Measurements from ENCODE around the gene SLC25A24.
A peak's percentile ranks its signal among the peaks of the same experiment; 100 is the strongest.
"Not testable (repeated sequence)": the region's sequence is repeated elsewhere in the genome, so short reads cannot be mapped to it uniquely, and the experiment has no call there.

SLC25A24 gene

DNA sequence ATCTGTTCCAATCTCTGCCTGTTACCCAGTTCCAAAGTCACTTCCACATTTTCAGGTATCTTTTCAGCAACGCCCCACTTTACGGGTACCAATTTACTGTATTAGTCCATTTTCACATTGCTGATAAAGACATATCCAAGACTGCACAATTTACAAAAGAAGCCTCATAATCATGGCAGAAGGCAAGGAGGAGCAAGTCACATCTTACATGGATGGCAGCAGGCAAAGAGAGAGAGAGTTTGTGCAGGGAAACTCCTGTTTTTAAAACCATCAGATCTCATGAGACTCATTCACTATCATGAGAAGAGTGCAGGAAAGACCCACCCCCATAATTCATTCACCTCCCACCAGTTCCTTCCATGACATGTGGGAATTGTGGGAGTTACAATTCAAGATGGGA, 67.0 kb downstream of the SLC25A24 start:
- DNase-seq = not testable (repeated sequence)

DNA sequence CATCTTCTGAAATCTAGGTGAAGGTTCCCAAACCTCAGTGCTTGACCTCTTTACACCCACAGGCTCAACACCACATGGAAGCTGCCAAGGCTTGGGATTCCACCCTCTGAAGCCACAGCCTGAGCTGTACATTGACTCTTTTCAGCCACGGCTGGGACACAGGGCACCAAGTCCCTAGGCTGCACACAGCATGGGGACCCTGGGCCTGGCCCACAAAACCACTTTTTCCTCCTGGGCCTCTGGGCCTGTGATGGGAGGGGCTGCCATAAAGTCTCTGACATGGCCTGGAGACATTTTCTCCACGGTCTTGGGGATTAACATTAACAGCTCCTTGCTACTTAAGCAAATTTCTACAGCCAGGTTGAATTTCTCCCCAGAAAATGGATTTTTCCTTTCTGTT, 67.8 kb downstream of the SLC25A24 start:
- not testable (repeated sequence) for DNase-seq

- not testable (repeated sequence) for DNase-seq
Measured at GRCh38 chr1:108131281-108131680, 68.9 kb downstream of the SLC25A24 start.

DNA sequence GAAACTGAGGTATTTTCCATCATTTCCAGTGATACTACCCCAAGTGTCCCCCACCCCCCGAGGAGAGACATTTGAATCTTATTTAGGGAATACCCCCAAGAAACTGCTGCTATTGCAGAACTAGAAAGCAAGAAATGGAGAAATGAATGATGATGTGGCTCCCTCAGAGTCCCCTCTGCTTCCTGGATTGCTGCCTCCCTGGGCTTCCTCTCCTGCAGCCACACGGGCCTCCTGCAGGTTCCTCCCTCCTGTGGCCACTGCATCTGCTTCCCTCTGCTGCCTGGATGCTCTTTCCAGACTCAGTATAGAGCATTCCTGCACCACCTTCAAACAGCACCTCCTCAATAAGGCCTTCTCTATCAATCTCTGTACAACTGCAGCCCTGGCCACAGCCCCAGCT, 69.3 kb downstream of the SLC25A24 start:
- DNase-seq = no peak

DNA sequence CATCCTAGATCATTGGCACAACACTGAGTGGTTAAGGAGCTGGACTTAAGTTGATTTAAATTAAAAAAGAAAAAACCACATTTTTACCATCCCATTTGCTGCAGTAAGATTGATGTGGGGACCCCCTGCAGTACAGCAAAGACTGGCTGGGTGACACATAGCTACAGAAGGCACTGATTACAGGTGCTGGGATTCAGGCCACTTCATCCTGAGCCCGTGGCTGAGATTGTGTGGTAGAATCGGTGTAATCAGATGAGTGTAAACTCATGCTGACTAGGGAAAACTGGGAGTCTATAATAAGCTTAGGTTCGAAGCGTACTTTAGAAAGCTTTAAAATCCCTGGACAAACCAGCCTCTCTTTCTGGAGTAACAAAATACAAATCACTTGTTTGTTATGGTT, 70.1 kb downstream of the SLC25A24 start:
- no peak for DNase-seq

GRCh38 chr1:108125312-108126138, 74.6 kb downstream of the SLC25A24 start:
- peak; percentile 59 for DNase-seq

- no peak for DNase-seq
Measured at GRCh38 chr1:108124622-108125311, 75.4 kb downstream of the SLC25A24 start.

GRCh38 chr1:108124023-108124422, 76.1 kb downstream of the SLC25A24 start:
- DNase-seq = no peak

- DNase-seq = no peak
Measured at GRCh38 chr1:108121358-108122143, 78.6 kb downstream of the SLC25A24 start.

DNA sequence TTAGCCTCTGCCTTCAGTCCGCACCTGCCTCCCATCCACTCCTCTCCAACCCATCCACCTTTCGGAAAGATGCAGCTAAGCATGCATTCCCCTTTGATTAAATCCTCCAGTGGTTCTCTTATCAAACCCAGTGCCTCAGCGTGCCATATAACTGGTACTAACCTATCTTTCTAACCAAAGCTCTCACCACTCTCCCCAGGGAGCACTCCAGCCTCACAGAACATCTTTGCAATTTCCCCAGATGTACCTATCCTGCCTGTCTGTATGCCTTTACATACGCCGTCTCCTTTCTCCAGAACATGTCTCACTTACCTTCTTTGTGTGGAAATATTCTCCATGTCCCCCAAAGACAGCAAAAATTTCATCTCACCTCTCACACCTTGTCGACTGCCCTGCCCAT, 80.0 kb downstream of the SLC25A24 start:
- DNase-seq = no peak

DNA sequence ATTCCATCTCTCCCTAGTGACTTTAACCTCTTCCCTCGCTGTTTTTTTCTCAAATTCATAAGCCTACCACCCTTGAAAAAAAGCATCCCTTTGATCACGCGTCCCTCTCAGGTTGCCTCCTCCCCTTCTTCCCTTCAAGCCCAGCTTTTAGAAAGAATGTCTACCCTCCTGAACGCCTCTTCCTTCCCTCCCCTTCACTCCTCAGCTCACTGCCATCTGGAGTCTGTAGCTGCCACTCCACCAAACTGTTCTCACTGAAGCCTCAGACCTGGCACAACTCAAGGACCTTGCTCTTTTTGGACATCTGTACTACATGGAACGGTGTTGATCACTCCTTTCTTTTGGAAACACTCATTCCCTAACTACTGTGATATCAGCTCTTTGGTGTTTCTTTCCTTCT, 80.6 kb downstream of the SLC25A24 start:
- DNase-seq = no peak

DNA sequence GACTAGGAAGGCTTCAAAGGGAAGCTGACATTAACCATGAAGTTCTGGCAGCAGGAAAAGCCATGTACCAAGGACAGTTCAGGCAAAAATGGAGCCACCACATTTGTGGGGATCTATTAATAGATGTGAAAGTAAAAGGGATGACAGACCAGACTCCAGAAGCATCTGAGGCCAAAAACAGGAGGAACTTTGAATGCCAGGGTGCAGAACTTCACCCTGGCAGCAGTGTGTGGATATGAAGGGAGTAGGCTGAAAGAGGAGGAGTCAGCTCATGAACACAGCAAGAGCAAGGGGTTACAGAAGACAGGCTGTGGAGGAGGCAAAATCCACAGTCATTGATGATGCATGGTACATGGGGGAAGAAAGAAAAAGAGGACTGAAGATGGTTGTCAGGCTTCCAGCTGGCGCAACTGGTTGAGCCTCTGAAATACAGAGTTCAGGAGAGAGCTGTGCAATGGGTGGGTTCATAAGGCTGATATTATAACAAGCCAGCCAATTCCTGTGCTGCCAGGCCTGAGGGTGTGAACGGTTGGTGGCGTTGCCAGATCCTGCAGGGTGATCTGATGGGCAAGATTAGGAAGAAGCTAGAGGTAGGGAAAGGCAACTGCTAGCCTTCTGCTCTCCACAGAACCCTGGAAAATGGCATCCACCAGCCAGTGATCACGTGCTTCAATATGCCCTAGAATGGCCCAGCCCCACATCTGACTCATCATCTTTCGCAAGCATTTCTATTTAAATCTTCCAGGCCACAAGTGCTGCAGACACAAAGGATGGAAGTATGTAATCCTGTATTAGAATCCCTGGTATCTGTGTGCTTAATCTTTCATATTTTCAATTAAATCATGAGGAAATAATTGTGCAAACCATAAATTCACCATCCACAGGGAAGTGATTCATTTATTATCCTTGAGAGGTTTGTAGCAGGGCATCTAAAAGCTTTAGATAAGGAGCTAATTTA, 81.9 kb downstream of the SLC25A24 start:
- no peak for DNase-seq

GRCh38 chr1:108117237-108117636, 82.9 kb downstream of the SLC25A24 start:
- no peak for DNase-seq

- DNase-seq = no peak
Measured at GRCh38 chr1:108114033-108114599, 86.0 kb downstream of the SLC25A24 start.

- no peak for DNase-seq
Measured at GRCh38 chr1:108113496-108113895, 86.6 kb downstream of the SLC25A24 start.

- no peak for DNase-seq
Measured at GRCh38 chr1:108109295-108109973, 90.7 kb downstream of the SLC25A24 start.

DNA sequence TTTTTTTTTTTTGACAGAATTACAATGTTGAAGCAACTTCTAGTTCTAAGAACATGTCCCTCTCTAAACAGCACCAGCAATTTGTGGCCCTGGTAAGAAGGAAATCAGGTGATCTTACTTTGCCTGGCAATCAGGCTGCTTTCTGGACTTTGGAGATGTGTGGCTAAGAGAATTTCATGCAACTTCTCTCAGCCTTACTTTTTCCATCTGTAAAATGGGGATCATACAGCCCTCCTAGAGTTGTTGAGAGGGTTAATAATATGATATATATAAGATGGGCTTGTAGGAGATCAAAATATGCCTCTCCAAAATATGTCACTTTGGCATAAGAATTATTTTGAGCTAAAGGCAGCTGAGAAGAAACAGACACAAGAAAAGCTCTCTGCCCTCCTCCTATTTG, 92.0 kb downstream of the SLC25A24 start:
- DNase-seq = no peak

DNA sequence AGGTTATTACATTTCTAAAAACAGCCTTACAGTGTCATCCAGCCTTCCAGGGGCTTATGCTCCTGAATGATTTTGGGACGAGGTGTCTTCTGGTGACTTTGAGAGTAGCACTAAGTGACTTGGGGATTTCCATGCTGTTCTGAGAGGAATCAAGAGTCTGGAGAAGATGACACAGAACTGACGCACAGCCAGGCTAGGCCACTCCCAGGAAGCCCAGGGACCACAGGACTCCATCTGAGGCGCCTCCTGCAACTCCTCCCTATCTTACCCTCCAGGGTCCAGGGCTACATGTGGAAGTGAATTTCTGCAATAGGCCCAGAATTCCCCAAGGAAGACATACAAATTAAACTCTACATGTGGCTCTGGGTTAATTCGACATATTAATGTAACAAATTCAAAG, 92.5 kb downstream of the SLC25A24 start:
- no peak for DNase-seq

DNA sequence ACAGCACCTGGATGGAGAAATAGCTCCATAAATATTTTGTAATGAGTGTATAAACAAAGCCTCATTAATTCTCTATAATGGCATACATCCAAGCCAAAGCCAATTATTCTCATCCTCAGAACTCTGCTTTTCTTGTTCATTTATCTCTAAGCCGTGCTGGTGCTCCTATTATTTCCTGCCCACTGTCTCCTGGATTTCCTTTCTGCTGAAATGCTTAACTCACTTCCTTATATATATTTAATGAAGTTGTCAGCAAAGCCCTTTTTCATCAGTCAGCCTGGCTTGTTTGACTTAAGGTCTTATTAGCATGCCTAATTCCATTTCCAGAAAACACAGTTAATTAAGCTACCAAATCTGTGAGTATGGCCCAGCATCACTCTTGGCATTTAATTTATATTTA, 93.4 kb downstream of the SLC25A24 start:
- no peak for DNase-seq

DNA sequence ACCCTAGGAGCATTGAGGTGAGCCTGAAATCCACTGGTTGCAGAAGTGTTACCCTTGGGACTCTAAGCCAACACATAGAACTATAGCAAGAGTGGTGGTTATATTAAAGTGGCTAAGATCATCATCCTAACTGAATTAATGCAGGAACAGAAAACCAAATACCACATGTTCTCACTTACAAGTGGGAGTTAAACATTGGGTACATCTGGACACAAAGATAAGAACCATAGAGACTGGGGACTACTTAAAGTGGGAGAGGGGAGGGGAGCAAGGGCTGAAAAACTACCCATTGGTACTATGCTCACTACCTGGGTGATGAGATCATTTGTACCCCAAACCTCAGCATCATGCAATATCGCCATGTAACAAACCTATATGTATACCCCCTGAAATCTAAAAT, 100.0 kb downstream of the SLC25A24 start:
- DNase-seq = no peak

GRCh38 chr1:108097018-108097417, 103.1 kb downstream of the SLC25A24 start:
- no peak for DNase-seq
